CD4-positive, alpha-beta memory T cell (primary cell): ENCODE measurements around the gene RPA3. TPM values are rescaled to one million over a fixed set of nuclear protein-coding genes. Genes with fewer than 3 reads are reported as not detected.

Experiments
- CTCF ChIA-PET: fragments of 350-600 bp; sonication (Branson Sonifier 250); formaldehyde crosslinking; loops from one replicate; lab custom pipeline; 2021; ENCODE audit warnings: inconsistent platforms; ENCODE audit not compliant: partially characterized antibody; lab: Charles Lee
- POLR2A ChIA-PET: fragments of 350-600 bp; sonication (Branson Sonifier 250); formaldehyde crosslinking; loops from one replicate; lab custom pipeline; 2021; ENCODE audit not compliant: partially characterized antibody; lab: Charles Lee
- DNase-seq, 5 donors: peaks; one replicate each; pipeline versions ENCODE4 v3.0.0 to v3.0.0-alpha.2; 2020 to 2022; ENCODE audit warnings: mixed read lengths in 1 of 5
- H3K27ac ChIP-seq: one replicate; pipeline ENCODE4 v1.7.0; 2013; ENCODE audit warnings: low read depth, low read length
- H3K27me3 ChIP-seq: 2 replicates; pipeline ENCODE4 v1.7.0; 2013; ENCODE audit warnings: mild to moderate bottlenecking, low read length, moderate library complexity; ENCODE audit not compliant: insufficient read depth
- H3K36me3 ChIP-seq: 2 replicates; pipeline ENCODE4 v1.7.0; 2013; ENCODE audit warnings: mild to moderate bottlenecking, low read length, moderate library complexity; ENCODE audit not compliant: insufficient read depth
- H3K4me1 ChIP-seq: 2 replicates; pipeline ENCODE4 v1.7.0; 2013; ENCODE audit warnings: mild to moderate bottlenecking, low read length, moderate library complexity; ENCODE audit not compliant: insufficient read depth
- H3K4me3 ChIP-seq, 2 donors: one replicate each; pipeline ENCODE4 v1.7.0; 2013; ENCODE audit warnings: low read length in 2 of 2, mild to moderate bottlenecking in 1 of 2
- H3K9me3 ChIP-seq, 2 donors: one replicate each; pipeline ENCODE4 v1.7.0; 2013; ENCODE audit warnings: low read length in 2 of 2, control low read depth in 1 of 2; ENCODE audit not compliant: control insufficient read depth in 1 of 2
- H3K27ac Mint-ChIP-seq, 7 donors: one replicate each; pipeline ENCODE4 v1.8.0; 2020 to 2021; ENCODE audit warnings: mixed read lengths in 7 of 7, mild to moderate bottlenecking in 6 of 7, inconsistent platforms in 3 of 7, moderate library complexity in 3 of 7
- H3K27me3 Mint-ChIP-seq, 2 donors: one replicate each; pipeline ENCODE4 v1.8.0; 2020 to 2021; ENCODE audit warnings: mixed read lengths in 2 of 2
- H3K36me3 Mint-ChIP-seq, 2 donors: one replicate each; pipeline ENCODE4 v1.8.0; 2020 to 2021; ENCODE audit warnings: mixed read lengths in 2 of 2, inconsistent platforms in 1 of 2, mild to moderate bottlenecking in 1 of 2
- H3K4me1 Mint-ChIP-seq, 4 donors: one replicate each; pipeline ENCODE4 v1.8.0; 2020 to 2021; ENCODE audit warnings: mixed read lengths in 4 of 4, mild to moderate bottlenecking in 1 of 4
- H3K4me3 Mint-ChIP-seq, 8 donors: one replicate each; pipeline ENCODE4 v1.8.0; 2020 to 2021; ENCODE audit warnings: mixed read lengths in 8 of 8, mild to moderate bottlenecking in 7 of 8, moderate library complexity in 6 of 8, inconsistent platforms in 3 of 8
- H3K9me3 Mint-ChIP-seq, 8 donors: one replicate each; pipeline ENCODE4 v1.8.0; 2020 to 2021; ENCODE audit warnings: mixed read lengths in 8 of 8, mild to moderate bottlenecking in 5 of 8, inconsistent platforms in 3 of 8, moderate library complexity in 1 of 8
- intact Hi-C: fragments of 100-400 bp; cut with micrococcal nuclease; formaldehyde crosslinking; loops from one replicate; pipeline ENCODE4 v1.15.1; 2023
- polyA plus RNA-seq, 2 donors: library from polyadenylated mRNA; unstranded; fragments of 300-500 nt; fragmentation: Illumina TruSeq; gene quantifications; one replicate each; pipeline ENCODE4 v1.2.3, GENCODE V29; 2021
- total RNA-seq, 2 experiments: library from RNA; stranded (reverse); gene quantifications; one replicate each; pipeline ENCODE4 v1.2.3, GENCODE V29; 2021

RPA3 gene
- total and polyA plus RNA-seq, 4 experiments from 2014 or later: 31.2 to 96.6 (median 63.6) TPM

DNA sequence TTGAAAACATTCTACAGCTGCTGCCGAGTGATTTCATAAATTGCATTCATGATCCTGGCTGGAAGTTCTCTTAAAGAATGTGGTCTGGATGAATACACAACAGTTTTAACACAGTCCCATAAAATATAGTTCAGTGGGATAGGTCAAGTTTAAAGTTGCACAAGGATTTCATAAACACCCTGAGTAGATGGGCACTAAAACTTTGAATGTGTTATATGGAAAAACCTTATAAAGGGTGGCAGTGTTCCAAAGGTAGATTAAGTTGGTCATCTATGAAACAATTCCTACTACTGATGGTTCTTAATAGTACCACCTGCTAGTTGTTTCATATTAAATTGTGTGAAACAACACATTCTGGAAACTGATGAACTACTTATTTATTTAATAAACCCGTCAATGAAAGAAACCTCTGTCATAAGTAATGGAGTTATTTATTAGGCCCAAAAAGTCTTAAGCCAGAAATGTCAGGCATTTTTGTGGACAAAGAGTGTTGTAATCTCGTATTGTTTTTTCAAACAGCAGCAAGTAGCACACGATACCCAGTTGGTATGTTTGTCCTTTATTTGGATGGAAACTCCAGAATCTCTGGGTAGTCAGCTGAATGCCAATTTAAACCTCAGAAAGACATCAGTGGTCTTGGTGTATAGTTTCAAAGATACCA, 14.3 kb upstream of the RPA3 start:
- Mint-ChIP-seq H3K27ac (no peak overlapping the region), H3K4me3 (no peak overlapping the region), H3K27me3 (no peaks in the 10 kb centered on the region), H3K36me3 (no peaks in the 10 kb centered on the region), H3K9me3 (peaks cover 0 to 2% (median 0%) of the 10 kb centered on the region in 8 donors), H3K4me1 (peaks cover 0 to 9% (median 3%) of the 10 kb centered on the region in 4 donors)
- ChIA-PET POLR2A (no interaction called here), CTCF (no interaction called here)
- H3K4me3 ChIP-seq: no peak overlapping the region
- no peaks in the 10 kb centered on the region for H3K9me3 ChIP-seq
- no peaks in the 10 kb centered on the region for H3K4me1 ChIP-seq
- H3K27me3 ChIP-seq: no peaks in the 10 kb centered on the region
- H3K27ac ChIP-seq: no peak overlapping the region
- no peaks in the 10 kb centered on the region for H3K36me3 ChIP-seq
- DNase-seq: no peak
- intact Hi-C loops: no loop called here

DNA sequence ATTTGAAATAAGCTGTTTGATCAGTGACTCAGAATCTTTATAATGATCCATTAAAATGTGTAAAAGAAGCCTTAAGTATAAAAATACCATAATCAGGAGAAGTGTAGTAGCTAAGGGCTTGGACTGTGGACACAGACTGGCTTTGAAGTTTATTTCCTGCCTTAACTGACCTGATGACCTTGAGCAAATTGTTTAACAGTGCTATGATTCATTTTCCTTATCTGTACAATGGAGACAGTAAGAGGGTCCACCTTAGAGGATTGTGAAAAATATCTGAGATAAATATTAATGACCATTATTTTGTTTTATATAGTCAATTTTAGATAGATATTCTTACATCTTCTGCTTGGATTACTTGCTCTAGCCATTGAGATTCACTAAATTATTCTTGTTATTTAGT, 13.3 kb upstream of the RPA3 start:
- ChIA-PET POLR2A (no interaction called here), CTCF (no interaction called here)
- no peak overlapping the region for H3K27ac Mint-ChIP-seq
- no peak overlapping the region for H3K27ac ChIP-seq
- no peaks in the 10 kb centered on the region for H3K27me3 ChIP-seq
- no peaks in the 10 kb centered on the region for H3K9me3 ChIP-seq
- H3K9me3 Mint-ChIP-seq: peaks cover 0 to 2% (median 0%) of the 10 kb centered on the region in 8 donors
- intact Hi-C loops: no loop called here
- H3K36me3 Mint-ChIP-seq: no peaks in the 10 kb centered on the region
- H3K4me3 Mint-ChIP-seq: no peak overlapping the region
- no peaks in the 10 kb centered on the region for H3K36me3 ChIP-seq
- peaks cover 0 to 9% (median 3%) of the 10 kb centered on the region in 4 donors for H3K4me1 Mint-ChIP-seq
- H3K27me3 Mint-ChIP-seq: no peaks in the 10 kb centered on the region
- no peaks in the 10 kb centered on the region for H3K4me1 ChIP-seq
- no peak for DNase-seq
- no peak overlapping the region for H3K4me3 ChIP-seq

DNA sequence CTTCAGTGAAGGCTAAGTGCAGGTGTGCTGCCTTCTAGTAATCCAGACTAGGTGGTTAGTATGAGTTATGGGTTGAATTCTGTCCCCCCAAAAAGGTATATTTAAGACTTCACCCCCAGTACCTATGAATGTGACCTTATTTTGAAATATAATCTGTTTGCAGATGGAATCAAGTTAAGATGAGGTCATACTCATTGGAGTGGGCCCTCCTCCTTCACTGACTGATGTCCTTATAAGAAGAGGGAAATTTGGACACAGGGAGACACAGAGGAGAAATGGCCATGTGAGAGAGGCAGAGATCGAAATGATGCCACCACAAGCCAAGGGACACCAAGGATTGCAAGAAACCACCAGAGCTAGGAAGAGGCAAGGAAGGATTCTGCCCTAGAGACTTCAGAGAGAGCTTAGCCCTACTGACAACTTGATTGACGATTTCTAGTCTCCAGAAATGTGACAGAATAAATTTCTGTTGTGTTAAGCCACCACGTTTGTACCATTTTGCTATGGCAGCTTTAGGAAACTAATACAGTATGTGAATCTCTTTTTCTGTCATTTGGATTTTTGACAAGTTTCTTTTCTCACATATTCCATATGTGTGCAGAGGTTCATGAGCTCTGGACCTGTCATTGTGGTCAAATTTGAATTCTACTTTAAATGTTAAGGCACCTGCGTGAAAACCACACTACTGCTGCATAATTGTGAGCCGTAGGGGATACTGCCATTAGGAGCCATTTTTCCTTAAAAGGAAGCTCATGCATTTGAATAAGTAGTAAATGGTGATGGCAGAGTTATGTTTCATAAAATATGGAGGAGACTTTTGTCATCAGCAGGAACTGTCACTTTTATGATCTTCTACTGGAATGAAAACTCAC, 2.6 kb upstream of the RPA3 start:
- POLR2A ChIA-PET: no interaction called here
- CTCF ChIA-PET: no interaction called here
- no peak for DNase-seq
- Histone ChIP-seq H3K9me3 (no peaks in the 10 kb centered on the region), H3K36me3 (no peaks in the 10 kb centered on the region), H3K4me1 (peaks cover 11% of the 10 kb centered on the region), H3K27ac (no peak overlapping the region), H3K27me3 (no peaks in the 10 kb centered on the region), H3K4me3 (no peak overlapping the region)
- Mint-ChIP-seq H3K4me3 (no peak overlapping the region), H3K4me1 (peaks cover 0 to 10% (median 4%) of the 10 kb centered on the region in 4 donors), H3K27me3 (no peaks in the 10 kb centered on the region), H3K36me3 (peaks cover 7 to 25% of the 10 kb centered on the region in 2 donors), H3K9me3 (peaks cover 0 to 3% (median 0%) of the 10 kb centered on the region in 8 donors), H3K27ac (peak overlapping the region in 1 of 7 donors; percentile 80)
- intact Hi-C loops: no loop called here

DNA sequence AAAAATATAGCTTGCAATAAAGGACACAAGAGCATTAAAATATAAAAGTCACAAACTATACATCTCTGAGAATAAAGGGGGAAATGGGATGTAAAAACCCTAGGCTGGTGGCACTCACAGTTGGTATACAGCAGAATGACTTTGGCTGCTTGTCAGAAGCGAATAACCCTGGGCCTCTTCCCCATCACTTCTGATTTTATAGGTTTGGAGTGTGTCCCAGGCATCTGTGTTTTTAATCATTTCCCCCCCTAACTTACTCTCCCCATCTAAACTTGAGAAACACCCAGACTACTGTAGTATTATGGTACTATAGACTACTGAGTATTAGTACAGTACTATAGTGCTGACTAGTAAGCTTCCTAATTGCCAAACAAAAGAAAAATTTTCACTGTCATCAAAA, 1.8 kb upstream of the RPA3 start:
- no peak overlapping the region for H3K4me3 Mint-ChIP-seq
- peaks cover 0 to 5% (median 0%) of the 10 kb centered on the region in 8 donors for H3K9me3 Mint-ChIP-seq
- no peak for DNase-seq
- intact Hi-C loops: no loop called here
- H3K9me3 ChIP-seq: no peaks in the 10 kb centered on the region
- H3K27me3 ChIP-seq: no peaks in the 10 kb centered on the region
- no peak overlapping the region for H3K4me3 ChIP-seq
- H3K27me3 Mint-ChIP-seq: no peaks in the 10 kb centered on the region
- H3K36me3 Mint-ChIP-seq: peaks cover 8 to 28% of the 10 kb centered on the region in 2 donors
- peaks cover 11% of the 10 kb centered on the region for H3K4me1 ChIP-seq
- no peak overlapping the region for H3K27ac ChIP-seq
- no peaks in the 10 kb centered on the region for H3K36me3 ChIP-seq
- ChIA-PET CTCF (interaction anchor here (1.8 kb wide), 1 partner anchor 41 kb away, joined by 3 read pairs; no protein-coding TSS in a partner anchor), POLR2A (interaction anchor here (1.2 kb wide), 1 partner anchor 249 kb away, joined by 3 read pairs; the partner anchor contains the start of gene GLCCI1)
- H3K4me1 Mint-ChIP-seq: peaks cover 0 to 8% (median 4%) of the 10 kb centered on the region in 4 donors
- no peak overlapping the region for H3K27ac Mint-ChIP-seq

DNA sequence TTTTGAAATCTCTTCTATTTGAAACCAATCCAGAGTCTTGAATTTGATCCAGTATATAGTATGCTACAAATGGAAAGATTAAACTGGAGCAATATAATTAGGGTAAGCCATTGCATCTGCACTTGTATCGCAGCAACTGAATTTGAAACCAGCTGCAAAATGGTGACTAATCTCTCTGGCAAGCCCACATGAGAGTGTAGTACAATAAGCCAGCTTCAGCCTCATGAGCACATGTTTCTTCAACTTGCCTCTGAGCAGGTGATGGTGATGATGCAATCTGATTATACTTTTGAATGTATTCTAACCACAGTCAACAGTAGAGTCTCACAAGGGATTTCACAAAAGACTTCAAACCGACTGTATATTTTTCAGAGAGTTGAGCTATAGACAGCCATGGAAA, 829 bp upstream of the RPA3 start:
- Mint-ChIP-seq H3K27ac (peak overlapping the region in 1 of 7 donors; percentile 22), H3K4me1 (peaks cover 0 to 8% (median 4%) of the 10 kb centered on the region in 4 donors), H3K27me3 (no peaks in the 10 kb centered on the region), H3K36me3 (peaks cover 6 to 28% of the 10 kb centered on the region in 2 donors), H3K9me3 (peaks cover 0 to 5% (median 0%) of the 10 kb centered on the region in 8 donors), H3K4me3 (no peak overlapping the region)
- peaks cover 11% of the 10 kb centered on the region for H3K4me1 ChIP-seq
- H3K9me3 ChIP-seq: no peaks in the 10 kb centered on the region
- intact Hi-C loops: no loop called here
- POLR2A ChIA-PET: interaction anchor here (0.9 to 1.2 kb wide), 2 partner anchors 250 to 251 kb away, joined by 3 read pairs; partner anchors contain the start of gene GLCCI1
- CTCF ChIA-PET: interaction anchor here (0.6 to 1.8 kb wide), 2 partner anchors 42 to 316 kb away, joined by 3 read pairs; no protein-coding TSS in a partner anchor
- H3K27me3 ChIP-seq: no peaks in the 10 kb centered on the region
- H3K4me3 ChIP-seq: no peak overlapping the region
- no peak overlapping the region for H3K27ac ChIP-seq
- H3K36me3 ChIP-seq: no peaks in the 10 kb centered on the region
- peak; percentile 1 to 47 (median 9) for DNase-seq

DNA sequence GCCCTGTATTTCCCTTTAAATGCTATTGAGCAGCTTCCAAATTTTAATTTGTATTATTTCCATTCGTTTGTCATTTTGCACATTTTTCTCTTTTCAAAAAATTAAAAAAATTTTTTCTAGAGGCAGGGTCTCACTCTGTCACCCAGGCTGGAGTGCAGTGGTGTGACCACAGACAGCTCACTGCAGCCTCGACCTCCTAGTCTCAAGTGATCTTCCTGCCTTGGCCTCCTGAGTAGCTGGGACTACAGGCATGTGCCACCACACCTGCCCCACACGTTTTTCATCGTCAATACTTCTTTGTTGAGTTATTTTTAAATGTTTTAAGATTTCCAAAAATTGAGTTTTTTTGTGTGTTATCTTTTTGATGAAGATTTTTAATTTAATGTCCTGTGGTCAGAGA, 4.7 kb downstream of the RPA3 start:
- Mint-ChIP-seq H3K36me3 (peaks cover 1 to 14% of the 10 kb centered on the region in 2 donors), H3K9me3 (peaks cover 0 to 3% (median 0%) of the 10 kb centered on the region in 8 donors), H3K4me1 (peaks cover 0 to 11% (median 7%) of the 10 kb centered on the region in 4 donors), H3K27me3 (no peaks in the 10 kb centered on the region), H3K27ac (no peak overlapping the region), H3K4me3 (no peak overlapping the region)
- intact Hi-C loops: no loop called here
- no peak overlapping the region for H3K27ac ChIP-seq
- peaks cover 3% of the 10 kb centered on the region for H3K4me1 ChIP-seq
- no peaks in the 10 kb centered on the region for H3K9me3 ChIP-seq
- DNase-seq: no peak
- H3K36me3 ChIP-seq: no peaks in the 10 kb centered on the region
- H3K27me3 ChIP-seq: no peaks in the 10 kb centered on the region
- ChIA-PET CTCF (no interaction called here), POLR2A (no interaction called here)
- no peak overlapping the region for H3K4me3 ChIP-seq

DNA sequence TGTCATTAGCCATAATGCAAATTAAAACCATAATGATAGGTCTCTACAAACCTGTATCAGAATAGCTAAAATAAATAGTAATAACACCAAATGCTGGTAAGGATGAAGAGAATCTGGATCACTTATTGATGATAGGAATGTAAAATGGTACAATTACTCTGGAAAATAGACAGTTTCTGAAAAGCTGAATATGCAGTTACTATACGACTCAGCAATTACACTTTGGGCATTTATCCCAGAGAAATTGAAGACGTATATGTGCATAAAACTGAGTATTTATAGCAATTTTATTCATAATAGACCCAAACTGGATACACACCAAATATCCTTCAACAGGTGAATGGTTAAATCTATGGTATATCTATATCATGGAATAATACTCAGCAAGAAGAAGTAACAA, 7.9 kb downstream of the RPA3 start:
- intact Hi-C loops: no loop called here

More for the DNA sequence above, 7.9 kb downstream of the RPA3 start:
- Histone ChIP-seq H3K27me3 (no peaks in the 10 kb centered on the region), H3K4me3 (no peak overlapping the region), H3K4me1 (no peaks in the 10 kb centered on the region), H3K27ac (no peak overlapping the region), H3K9me3 (no peaks in the 10 kb centered on the region), H3K36me3 (no peaks in the 10 kb centered on the region)
- no peaks in the 10 kb centered on the region for H3K27me3 Mint-ChIP-seq
- H3K36me3 Mint-ChIP-seq: peaks cover 0 to 9% of the 10 kb centered on the region in 2 donors
- ChIA-PET CTCF (no interaction called here), POLR2A (no interaction called here)
- H3K9me3 Mint-ChIP-seq: no peaks in the 10 kb centered on the region
- no peak for DNase-seq
- no peak overlapping the region for H3K4me3 Mint-ChIP-seq
- H3K4me1 Mint-ChIP-seq: peaks cover 0 to 18% (median 6%) of the 10 kb centered on the region in 4 donors
- H3K27ac Mint-ChIP-seq: no peak overlapping the region
